Endodermal cell (in vitro differentiated cells): ENCODE results near the gene PHRF1. TPM values are rescaled to one million over a fixed set of nuclear protein-coding genes. Genes with fewer than 3 reads are reported as not detected.

Experiments used
- DNase-seq: peaks from one replicate; pipeline ENCODE4 v3.0.0-alpha.2; 2017
- H3K27ac ChIP-seq: 2 replicates; pipeline ENCODE4 v1.5.1; 2013; ENCODE audit warnings: mild to moderate bottlenecking, low read depth, low read length, moderate library complexity
- H3K27me3 ChIP-seq: 2 replicates; pipeline ENCODE4 v1.6.1; 2013; ENCODE audit warnings: mild to moderate bottlenecking, low read length, moderate library complexity; ENCODE audit not compliant: insufficient read depth, control insufficient read depth, poor library complexity, severe bottlenecking
- H3K36me3 ChIP-seq: 2 replicates; pipeline ENCODE4 v1.7.0; 2013; ENCODE audit warnings: mild to moderate bottlenecking, low read length, moderate library complexity; ENCODE audit not compliant: control insufficient read depth, insufficient read depth
- H3K4me1 ChIP-seq: one replicate; pipeline ENCODE4 v1.7.0; 2013; ENCODE audit warnings: low read length; ENCODE audit not compliant: control insufficient read depth, insufficient read depth
- H3K4me3 ChIP-seq: 2 replicates; pipeline ENCODE4 v1.5.1; 2013; ENCODE audit warnings: mild to moderate bottlenecking, low read length, moderate library complexity
- H3K9ac ChIP-seq: 2 replicates; pipeline ENCODE4 v1.6.1; 2013; ENCODE audit warnings: mild to moderate bottlenecking, low read length, moderate library complexity; ENCODE audit not compliant: poor library complexity, severe bottlenecking; ENCODE audit errors: extremely low read depth
- H3K9me3 ChIP-seq: 2 replicates; pipeline ENCODE4 v1.6.1; 2013; ENCODE audit warnings: mild to moderate bottlenecking, low read length, moderate library complexity; ENCODE audit not compliant: control insufficient read depth
- H3K27ac Mint-ChIP-seq: 2 replicates; pipeline ENCODE4 v1.8.0; 2020; ENCODE audit warnings: mixed read lengths
- H3K27me3 Mint-ChIP-seq: 2 replicates; pipeline ENCODE4 v1.8.0; 2021; ENCODE audit warnings: mild to moderate bottlenecking, mixed read lengths; ENCODE audit not compliant: insufficient read depth
- H3K36me3 Mint-ChIP-seq: 2 replicates; pipeline ENCODE4 v1.8.0; 2020; ENCODE audit warnings: low read depth, mixed read lengths
- H3K4me1 Mint-ChIP-seq: 2 replicates; pipeline ENCODE4 v1.8.0; 2020; ENCODE audit warnings: mixed read lengths
- H3K4me3 Mint-ChIP-seq: 2 replicates; pipeline ENCODE4 v1.8.0; 2020; ENCODE audit warnings: mild to moderate bottlenecking, moderate library complexity, mixed read lengths
- H3K9me3 Mint-ChIP-seq: 2 replicates; pipeline ENCODE4 v1.8.0; 2020; ENCODE audit warnings: mild to moderate bottlenecking, mixed read lengths
- CTCF ChIP-seq: fragments of 200-600 bp; sonication (generic); conservative IDR thresholded peaks from 2 replicates; pipeline ENCODE4 v1.5.0; 2021; ENCODE audit warnings: antibody characterized with exemption, mild to moderate bottlenecking
- WGBS, 2 experiments: methylation state at CpG; one replicate each; pipeline versions ENCODE4 v1.1.5 to v1.1.7; 2013; ENCODE audit warnings: missing lambda C conversion rate in 2 of 2, mixed read lengths in 1 of 2; ENCODE audit not compliant: insufficient coverage in 1 of 2, insufficient read length in 1 of 2; 5-methylcytosine and 5-hydroxymethylcytosine counted together
- total RNA-seq, 2 donors: library from RNA; stranded (reverse); fragmentation: NEBNext Ultra II Directional in 1 of 2; extraction: Animal tissue kit (Norgen Biotek cat#: 25700) in 1 of 2; gene quantifications; 2 replicates in 1 of 2; 3 replicates in 1 of 2; pipeline ENCODE4 v1.2.1, GENCODE V29; 2021

PHRF1 gene
- total RNA-seq, 2 donors from 2014 or later = 43.4 to 48.0 TPM

DNA sequence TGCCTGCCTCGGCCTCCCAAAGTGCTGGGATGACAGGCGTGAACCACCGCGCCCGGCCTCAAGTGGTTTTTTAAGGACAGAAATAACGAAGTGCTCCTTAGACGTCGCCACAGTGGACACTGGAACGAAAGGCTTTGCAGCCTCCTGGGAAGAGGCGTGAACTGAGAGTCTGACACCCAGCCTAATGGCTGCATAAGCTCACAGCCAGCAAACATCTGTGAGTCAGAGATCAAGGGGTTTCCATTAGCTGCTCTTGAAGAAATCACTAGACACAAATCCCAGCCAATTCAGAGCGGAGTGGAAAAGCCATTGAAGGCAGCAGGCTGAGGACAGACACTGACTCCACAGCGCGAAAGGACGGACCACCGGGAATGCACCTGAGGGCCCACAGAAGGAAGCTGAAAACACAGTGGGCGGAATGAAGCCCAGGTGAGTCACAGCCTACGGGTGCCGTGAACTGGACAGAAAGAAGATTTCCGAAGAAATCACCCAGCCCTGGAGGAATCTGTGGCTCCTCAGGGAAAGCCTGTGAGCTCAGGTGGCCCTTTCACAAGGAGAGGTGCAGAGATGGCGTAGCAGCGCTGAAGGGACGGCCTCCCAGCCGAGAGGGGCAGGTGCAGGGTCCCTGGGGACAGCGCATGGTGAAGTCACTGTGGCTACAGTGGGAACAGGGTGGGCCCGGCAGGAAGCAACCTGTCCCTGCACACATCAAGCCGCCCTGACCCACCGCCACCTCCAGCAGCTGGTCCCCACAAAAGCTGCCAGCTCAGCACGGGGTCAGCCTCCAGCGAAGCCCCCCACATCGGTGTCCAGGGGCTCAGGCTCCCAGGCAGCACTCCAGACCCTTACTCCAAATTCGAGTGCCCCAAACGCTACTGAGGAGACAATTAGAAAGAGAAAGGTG, 27.3 kb upstream of the PHRF1 start:
- peaks cover 4% of the 10 kb centered on the region for H3K9me3 Mint-ChIP-seq
- H3K4me1 Mint-ChIP-seq = peaks cover 7% of the 10 kb centered on the region
- Histone ChIP-seq H3K4me1 (peaks cover 5% of the 10 kb centered on the region), H3K9ac (no peak overlapping the region), H3K9me3 (no peaks in the 10 kb centered on the region), H3K27ac (no peak overlapping the region), H3K4me3 (no peak overlapping the region), H3K27me3 (no peaks in the 10 kb centered on the region), H3K36me3 (no peaks in the 10 kb centered on the region)
- 88 to 90% methylated on average over 26 to 32 of the region's 32 CpGs for WGBS, 2 experiments
- H3K36me3 Mint-ChIP-seq = peaks cover 8% of the 10 kb centered on the region
- H3K27ac Mint-ChIP-seq = peak overlapping the region; percentile 89
- no peak overlapping the region for H3K4me3 Mint-ChIP-seq
- no peaks in the 10 kb centered on the region for H3K27me3 Mint-ChIP-seq
- DNase-seq = peak; percentile 74
- no peak for TF ChIP-seq CTCF

GRCh38 chr11:550021-550745, 26.1 kb upstream of the PHRF1 start:
- TF ChIP-seq CTCF = no peak
- Mint-ChIP-seq H3K9me3 (peaks cover 4% of the 10 kb centered on the region), H3K27ac (no peak overlapping the region), H3K27me3 (peaks cover 1% of the 10 kb centered on the region), H3K4me3 (no peak overlapping the region), H3K36me3 (peaks cover 6% of the 10 kb centered on the region), H3K4me1 (peaks cover 6% of the 10 kb centered on the region)
- H3K27me3 ChIP-seq = peaks cover under 1% of the 10 kb centered on the region
- WGBS, 2 experiments = 92 to 95% methylated on average over 20 to 25 of the region's 25 CpGs
- no peak overlapping the region for H3K4me3 ChIP-seq
- H3K36me3 ChIP-seq = no peaks in the 10 kb centered on the region
- no peaks in the 10 kb centered on the region for H3K9me3 ChIP-seq
- H3K9ac ChIP-seq = no peak overlapping the region
- DNase-seq = no peak
- H3K4me1 ChIP-seq = peaks cover 5% of the 10 kb centered on the region
- H3K27ac ChIP-seq = no peak overlapping the region

- no peak overlapping the region for H3K27ac Mint-ChIP-seq
- H3K36me3 Mint-ChIP-seq = peaks cover 4% of the 10 kb centered on the region
- Histone ChIP-seq H3K9ac (no peak overlapping the region), H3K27ac (no peak overlapping the region), H3K36me3 (no peaks in the 10 kb centered on the region), H3K9me3 (no peaks in the 10 kb centered on the region), H3K4me3 (no peak overlapping the region), H3K4me1 (peaks cover 5% of the 10 kb centered on the region), H3K27me3 (peaks cover 6% of the 10 kb centered on the region)
- WGBS, 2 experiments = 92 to 100% methylated on average over 3 to 4 of the region's 5 CpGs
- no peak for DNase-seq
- peaks cover 1% of the 10 kb centered on the region for H3K27me3 Mint-ChIP-seq
- H3K4me1 Mint-ChIP-seq = peaks cover 6% of the 10 kb centered on the region
- peaks cover 4% of the 10 kb centered on the region for H3K9me3 Mint-ChIP-seq
- H3K4me3 Mint-ChIP-seq = no peak overlapping the region
- TF ChIP-seq CTCF = no peak
These were observed 25.6 kb upstream of the PHRF1 start for GRCh38 chr11:550746-551085.
